Measurements from ENCODE around the gene TFF2. TPM values are rescaled to one million over a fixed set of nuclear protein-coding genes. Genes with fewer than 3 reads are reported as not detected.

TFF2 gene
- total RNA-seq, 1 experiment from 2014 or later, result not detected

DNA sequence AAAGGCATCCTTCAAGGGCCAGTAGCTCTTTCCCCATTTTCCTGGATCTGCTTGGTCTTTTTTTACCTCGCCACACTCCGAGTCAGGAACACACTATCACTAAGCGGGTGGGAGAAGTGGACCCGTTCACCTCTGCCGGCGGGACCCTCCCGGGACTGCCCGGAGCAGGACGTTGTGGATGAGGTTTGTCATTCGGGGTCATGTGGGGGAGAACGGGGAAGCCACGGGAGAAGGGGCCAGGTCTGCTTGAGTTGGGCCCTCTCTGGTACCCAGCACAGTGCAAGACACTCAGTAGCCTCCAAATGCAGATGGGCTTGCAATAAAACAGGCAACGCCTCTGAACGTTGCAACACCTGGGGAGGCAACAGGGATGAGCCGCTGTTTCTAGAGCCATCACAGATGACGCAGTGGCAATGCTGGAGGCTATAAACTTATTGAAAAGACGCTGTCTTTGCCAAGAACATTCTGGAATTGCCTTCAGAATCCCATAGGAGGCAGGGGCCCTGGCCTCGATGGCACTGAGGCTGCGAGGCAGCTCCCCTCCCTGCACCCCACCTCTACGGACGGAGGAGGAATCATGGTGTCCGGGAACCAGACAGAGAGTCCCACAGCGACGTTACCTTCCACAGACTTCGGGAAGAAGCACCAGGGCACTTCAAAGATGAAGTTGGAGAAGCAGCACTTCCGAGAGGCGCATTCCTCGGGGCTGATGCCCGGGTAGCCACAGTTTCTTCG, 3.8 kb downstream of the TFF2 start:
- DNase-seq (ENCODE audit: low spot score), result no peak

GRCh38 chr21:42346441-42346840, 4.4 kb downstream of the TFF2 start:
- DNase-seq (ENCODE audit: low spot score), result no peak

- no peak for DNase-seq (ENCODE audit: low spot score)
These were observed 6.2 kb downstream of the TFF2 start for GRCh38 chr21:42344631-42345030.

DNA sequence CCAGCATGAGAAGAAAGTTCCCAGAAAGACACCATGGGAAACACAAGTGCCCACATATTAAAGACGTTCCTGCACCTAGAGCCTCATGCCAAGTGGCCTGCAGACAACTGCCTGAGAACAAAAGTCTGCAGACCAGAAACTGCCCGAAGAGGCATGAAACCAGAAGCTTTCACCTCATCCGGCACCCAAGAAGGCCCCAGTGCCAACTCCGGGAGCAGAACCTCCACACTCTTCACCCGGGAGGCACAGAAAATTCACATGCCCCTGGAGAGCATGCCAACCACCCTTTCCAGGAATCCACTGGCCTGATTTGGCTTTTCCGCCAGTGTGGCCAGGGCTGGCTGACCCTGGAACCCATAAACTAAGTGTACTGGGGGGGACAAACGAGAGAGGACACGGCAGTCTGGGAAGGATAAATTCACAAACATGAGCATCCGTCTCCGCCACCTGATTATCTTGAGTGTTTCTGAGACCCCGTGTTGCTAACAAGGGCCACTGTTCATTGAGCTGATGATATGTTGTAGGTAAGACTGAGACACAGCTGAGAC, 6.8 kb downstream of the TFF2 start:
- DNase-seq (ENCODE audit: low spot score), result no peak

DNA sequence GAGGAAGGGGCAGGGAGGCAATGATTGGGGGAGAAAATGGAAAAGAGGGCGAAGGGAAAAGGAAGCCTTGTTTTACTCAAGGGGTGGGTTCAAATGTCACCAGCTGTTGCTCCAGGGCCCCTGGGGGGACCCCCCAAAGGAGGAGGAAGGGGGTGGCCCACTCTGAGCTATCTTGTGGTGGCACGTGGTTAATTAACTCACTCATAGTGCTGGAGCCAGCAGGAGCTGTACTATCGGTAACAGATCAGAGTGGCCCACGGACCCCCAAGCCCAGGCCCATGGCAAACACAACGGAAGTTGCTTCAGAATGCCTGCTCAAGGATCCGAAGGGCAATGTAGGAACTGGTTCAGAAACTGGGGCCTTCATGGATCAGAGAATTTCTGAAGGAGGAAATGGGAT, 7.2 kb downstream of the TFF2 start:
- no peak for DNase-seq (ENCODE audit: low spot score)

DNA sequence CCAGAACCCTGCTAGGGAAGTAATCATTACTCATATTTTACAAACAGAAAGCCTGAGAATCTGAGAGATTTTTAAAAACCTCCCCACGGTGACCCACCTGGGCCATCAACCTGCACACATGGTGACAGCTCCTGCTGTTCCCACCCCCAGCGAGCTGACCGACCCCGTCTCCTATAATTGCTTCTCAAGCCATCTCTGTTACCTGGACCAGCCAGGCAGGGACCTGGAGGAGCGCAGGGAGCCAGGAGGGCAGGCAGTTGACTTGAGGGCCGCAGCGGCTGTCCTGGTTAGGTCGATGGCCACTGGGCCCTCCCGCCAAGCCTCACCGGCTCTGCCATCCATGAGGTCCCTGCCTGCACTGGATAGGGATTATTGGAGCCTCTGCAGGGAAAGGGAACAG, 7.7 kb downstream of the TFF2 start:
- no peak for DNase-seq (ENCODE audit: low spot score)

DNA sequence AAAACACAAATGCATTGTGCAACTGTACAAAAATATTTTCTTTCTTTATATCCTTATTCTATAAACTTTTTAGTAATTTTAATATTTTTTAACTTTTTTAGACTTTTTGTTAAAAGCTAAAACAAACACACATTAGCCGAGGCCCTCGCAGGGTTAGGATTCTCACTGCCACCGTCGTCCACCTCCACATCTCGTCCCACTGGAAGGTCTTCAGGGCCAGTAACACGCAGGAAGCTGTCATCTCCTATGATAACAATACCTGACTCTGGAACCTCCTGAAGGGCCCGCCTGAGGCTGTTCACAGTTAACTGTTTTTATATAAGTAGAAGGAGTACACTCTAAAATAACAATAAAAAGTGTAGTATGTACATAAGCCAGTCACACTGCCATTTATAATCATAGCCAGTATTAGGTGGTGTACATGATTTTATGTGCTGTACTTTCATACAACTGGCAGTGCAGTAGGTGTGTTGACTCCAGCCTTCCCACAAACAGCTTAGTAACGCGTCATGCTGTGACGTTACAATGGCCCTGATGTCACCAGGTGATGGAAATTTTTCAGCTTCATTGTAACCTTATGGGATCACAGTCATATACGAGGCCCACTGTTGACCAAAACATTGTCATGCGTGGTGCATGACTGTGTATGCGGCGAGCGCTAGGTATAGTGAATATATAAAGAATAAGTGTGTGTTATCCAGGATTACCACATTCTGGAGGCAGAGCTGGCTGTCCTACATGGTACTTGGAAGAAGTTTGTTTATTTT, 8.8 kb downstream of the TFF2 start:
- DNase-seq (ENCODE audit: low spot score), result no peak

DNA sequence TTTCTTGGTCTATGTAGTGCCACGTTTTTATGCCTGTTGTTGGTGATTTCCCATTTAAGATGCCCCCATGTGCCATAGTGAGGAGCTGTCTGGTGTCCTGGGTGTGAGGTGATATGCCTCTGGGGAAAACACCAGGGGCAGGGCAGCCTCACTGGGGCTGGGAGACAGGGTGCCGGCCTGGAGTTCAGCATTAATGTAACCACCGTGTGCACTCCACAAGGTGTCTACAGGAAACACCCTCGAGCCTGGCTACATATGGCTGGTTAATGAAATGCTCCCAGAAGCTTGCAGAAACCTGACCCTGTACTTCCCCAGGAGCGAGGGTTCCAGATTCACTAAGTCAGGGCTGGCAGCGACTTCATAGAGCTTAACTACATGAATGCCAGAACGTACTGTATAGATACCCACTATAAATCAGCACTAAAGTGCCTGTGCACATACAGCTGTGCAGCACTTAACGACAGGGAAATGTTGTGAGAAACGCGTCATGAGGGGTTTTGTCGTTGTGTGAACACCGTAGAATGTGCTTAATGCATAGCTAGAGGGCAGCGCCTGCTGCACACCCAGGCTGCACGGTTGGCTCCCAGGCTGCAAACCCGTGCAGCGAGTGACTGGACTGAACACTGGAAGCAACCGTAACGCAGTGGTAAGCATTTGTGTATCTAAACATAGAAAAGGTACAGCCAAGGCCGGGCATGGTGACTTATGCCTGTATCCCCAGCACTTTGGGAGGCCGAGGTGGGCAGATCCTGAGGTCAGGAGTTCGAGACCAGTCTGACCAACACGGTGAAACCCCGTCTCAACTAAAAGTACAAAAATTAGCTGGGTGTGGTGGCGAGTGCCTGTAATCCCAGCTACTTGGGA, 10.4 kb downstream of the TFF2 start:
- DNase-seq (ENCODE audit: low spot score), result no peak

GRCh38 chr21:42338729-42339715, 11.8 kb downstream of the TFF2 start:
- DNase-seq (ENCODE audit: low spot score), result no peak

DNA sequence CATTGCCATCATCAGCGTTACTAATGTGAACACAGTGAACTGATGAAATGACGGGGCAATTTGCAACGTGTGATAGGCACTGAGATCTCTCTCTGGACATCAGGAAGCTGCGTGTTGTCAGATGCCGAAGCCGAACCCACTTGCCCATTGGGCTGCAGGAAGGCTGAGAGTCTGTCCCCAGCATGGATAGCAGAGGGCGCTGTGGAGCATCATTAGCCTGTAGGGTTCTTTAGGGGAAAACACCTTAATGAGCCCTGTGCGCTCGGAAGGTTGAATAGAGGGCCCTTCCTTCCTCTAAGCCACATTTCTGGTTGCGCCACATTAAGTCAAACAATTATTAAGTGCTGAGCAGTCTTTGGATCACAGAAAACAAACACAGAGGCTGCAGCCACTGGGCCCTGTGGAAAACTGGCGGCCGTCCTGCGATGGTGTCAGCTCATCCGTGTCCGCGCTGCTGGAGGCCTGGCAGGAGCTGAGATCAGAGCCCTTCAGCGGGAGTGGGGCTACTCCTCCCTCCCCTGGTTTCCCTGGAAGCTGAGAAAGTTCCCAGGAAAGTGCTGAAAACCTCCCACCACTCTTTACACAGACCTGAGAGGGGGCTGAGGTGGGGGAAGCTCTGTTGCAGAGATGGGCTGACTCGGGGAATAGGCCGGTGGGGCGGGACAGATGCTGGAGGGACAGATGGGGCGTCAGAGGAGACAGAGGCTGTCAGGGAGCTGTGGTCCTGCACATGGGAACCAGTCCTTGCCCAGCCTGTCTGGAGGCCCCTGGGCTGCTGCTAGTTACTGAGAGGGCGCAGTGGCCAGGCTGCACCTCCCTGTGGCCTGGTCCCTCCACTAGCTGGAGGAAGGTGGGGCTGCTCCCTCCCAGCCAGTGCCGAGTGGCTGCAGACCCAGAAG, 12.7 kb downstream of the TFF2 start:
- DNase-seq (ENCODE audit: low spot score), result peak; percentile 50

- no peak for DNase-seq (ENCODE audit: low spot score)
These were observed 13.5 kb downstream of the TFF2 start for GRCh38 chr21:42337276-42337675.

- DNase-seq (ENCODE audit: low spot score), result peak; percentile 22
These were observed 14.7 kb downstream of the TFF2 start for GRCh38 chr21:42336054-42336453.

DNA sequence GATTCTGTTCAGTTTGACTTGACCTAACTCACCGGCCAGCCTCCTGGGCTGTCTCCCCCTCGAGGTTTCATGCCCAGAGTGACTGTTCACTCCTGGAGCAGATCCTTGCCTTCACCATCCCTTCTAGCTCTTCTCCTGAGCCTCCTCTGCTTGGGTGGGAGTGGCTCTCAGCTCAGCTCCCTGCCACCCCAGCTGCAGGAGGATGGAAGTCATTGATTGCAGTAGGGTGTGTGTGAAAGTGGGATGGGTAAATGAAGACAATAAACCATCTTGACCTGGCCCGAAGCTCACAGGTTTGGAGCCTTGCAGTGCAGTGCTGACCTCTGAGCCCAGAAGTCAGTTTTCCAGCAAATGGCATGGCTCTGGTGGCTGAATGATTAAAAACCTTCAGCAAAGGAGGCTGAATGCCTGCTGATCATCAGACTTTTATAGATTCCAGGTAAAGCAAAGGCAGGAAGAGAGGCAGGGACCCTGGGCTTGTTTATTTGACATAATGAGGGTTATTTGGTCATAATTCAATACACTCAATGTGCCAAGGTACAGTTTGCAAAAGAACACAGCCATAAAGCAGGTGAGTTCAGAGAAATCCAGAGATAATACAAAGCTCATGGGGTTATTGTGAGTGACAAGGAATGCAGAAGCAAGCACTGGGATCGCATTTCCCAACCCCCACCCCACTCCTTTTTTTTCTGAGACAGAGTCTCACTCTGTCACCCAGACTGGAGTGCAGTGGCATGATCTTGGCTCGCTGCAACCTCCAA, 18.1 kb downstream of the TFF2 start:
- DNase-seq (ENCODE audit: low spot score), result no peak

DNA sequence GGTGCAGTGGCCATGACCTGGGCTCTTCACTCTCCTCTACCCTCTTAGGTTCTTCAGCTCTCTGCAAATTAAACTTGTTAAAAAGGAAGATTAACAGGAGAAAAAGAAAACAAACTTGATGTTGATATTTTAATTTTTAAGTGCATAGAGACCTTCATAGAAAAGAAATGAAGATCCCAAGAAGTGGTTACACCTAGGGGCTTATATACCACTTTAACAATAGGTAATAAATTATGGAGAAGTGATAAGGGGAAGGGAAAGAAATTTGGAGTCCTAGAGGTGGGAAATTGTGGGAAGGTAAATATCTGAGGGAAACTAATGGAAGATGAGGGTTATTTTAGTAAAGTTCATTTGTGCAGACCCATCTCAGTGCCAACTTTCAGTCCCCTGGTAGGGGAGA, 19.1 kb downstream of the TFF2 start:
- no peak for DNase-seq (ENCODE audit: low spot score)

GRCh38 chr21:42330380-42331371, 20.1 kb downstream of the TFF2 start:
- no peak for DNase-seq (ENCODE audit: low spot score)

DNA sequence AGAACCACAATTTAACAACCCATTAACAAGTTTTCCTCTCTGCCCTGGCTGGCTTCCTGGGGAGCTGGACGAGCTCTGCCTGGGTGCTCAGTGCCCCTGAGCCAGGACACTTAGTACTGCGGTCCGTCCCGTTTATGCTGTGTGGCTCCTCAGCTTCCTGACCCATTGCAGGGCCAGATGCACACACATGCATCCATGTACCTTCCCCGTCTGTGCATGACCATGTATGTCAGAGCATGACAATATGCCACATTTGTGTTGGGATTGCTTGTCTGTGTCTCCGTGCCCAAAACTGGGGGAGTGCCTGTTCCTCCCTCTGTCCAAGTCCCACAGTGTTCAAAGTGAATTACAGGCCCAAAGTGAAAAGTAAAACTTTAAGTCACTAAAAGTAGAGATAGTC, 25.9 kb downstream of the TFF2 start:
- DNase-seq (ENCODE audit: low spot score), result no peak

GRCh38 chr21:42321845-42322244, 28.9 kb downstream of the TFF2 start:
- DNase-seq (ENCODE audit: low spot score), result no peak

DNA sequence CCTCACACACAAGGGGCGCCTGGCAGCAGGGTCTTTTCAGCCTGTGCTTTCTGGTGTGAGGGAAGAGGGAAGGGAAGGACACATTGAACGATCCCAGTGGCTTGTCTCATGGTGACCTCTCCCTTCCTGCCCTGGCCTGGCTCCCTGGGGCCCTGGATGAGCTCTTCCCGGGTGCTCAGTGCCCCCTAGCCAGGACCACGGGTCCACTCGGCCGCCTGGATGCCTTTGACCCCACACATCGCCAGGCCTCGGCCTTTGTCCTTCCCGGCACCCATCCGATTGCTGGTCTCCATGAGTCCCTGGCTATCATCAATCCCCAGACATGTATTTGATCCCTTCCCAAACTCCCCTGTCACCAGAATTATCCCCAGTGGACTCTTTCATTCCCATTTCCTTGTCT, 29.6 kb downstream of the TFF2 start:
- no peak for DNase-seq (ENCODE audit: low spot score)
